GM23338 (cell line): ENCODE data around the gene ANKRD11. TPM values are rescaled to one million over a fixed set of nuclear protein-coding genes. Genes with fewer than 3 reads are reported as not detected.

Experiments used
- ATAC-seq: fragments of 200-7000 bp; cut with Tn5 transposase; 3 replicates; pipeline ENCODE4 v1.9.1; 2020
- DNase-seq: peaks from one replicate; pipeline ENCODE4 v3.0.0-alpha.2; 2015; ENCODE audit warnings: low spot score
- H2AFZ ChIP-seq: fragments of 200-600 bp; sonication (generic); 2 replicates; pipeline ENCODE4 v1.8.0; 2016; ENCODE audit warnings: antibody characterized with exemption, mild to moderate bottlenecking, moderate library complexity
- H3F3A ChIP-seq: fragments of 200-600 bp; sonication (generic); replicated peaks from 2 replicates; pipeline ENCODE4 v1.8.0; 2017; ENCODE audit warnings: antibody characterized with exemption, mixed run types, low read depth
- H3K27ac ChIP-seq: fragments of 200-600 bp; sonication (generic); 2 replicates; pipeline ENCODE4 v1.6.1; 2016; ENCODE audit warnings: low read depth
- H3K27me3 ChIP-seq: fragments of 200-600 bp; sonication (generic); 2 replicates; pipeline ENCODE4 v1.8.0; 2016; ENCODE audit warnings: mild to moderate bottlenecking, mixed run types, moderate library complexity; ENCODE audit not compliant: insufficient read depth
- H3K36me3 ChIP-seq: fragments of 200-600 bp; sonication (generic); 2 replicates; pipeline ENCODE4 v1.8.0; 2016; ENCODE audit warnings: mild to moderate bottlenecking; ENCODE audit not compliant: insufficient read depth
- H3K4me1 ChIP-seq: fragments of 200-600 bp; sonication (generic); 2 replicates; pipeline ENCODE4 v1.8.0; 2016; ENCODE audit warnings: mild to moderate bottlenecking, moderate library complexity; ENCODE audit not compliant: insufficient read depth
- H3K4me2 ChIP-seq: fragments of 200-600 bp; sonication (generic); 2 replicates; pipeline ENCODE4 v1.7.1; 2017; ENCODE audit warnings: mixed run types
- H3K4me3 ChIP-seq: fragments of 200-600 bp; sonication (generic); 2 replicates; pipeline ENCODE4 v1.6.1; 2016; ENCODE audit warnings: mixed run types
- H3K79me2 ChIP-seq: fragments of 200-600 bp; sonication (generic); replicated peaks from 2 replicates; pipeline ENCODE4 v1.8.0; 2017; ENCODE audit warnings: mild to moderate bottlenecking; ENCODE audit not compliant: insufficient read depth
- H3K9me2 ChIP-seq: fragments of 200-600 bp; sonication (generic); 2 replicates; pipeline ENCODE4 v1.8.0; 2017; ENCODE audit not compliant: insufficient read depth
- H4K20me1 ChIP-seq: fragments of 200-600 bp; sonication (generic); replicated peaks from 2 replicates; pipeline ENCODE4 v1.8.0; 2017; ENCODE audit warnings: mild to moderate bottlenecking; ENCODE audit not compliant: insufficient read depth
- H3K27ac Mint-ChIP-seq: 2 replicates; pipeline ENCODE4 v1.8.0; 2020; ENCODE audit warnings: inconsistent platforms, mild to moderate bottlenecking, moderate library complexity, mixed read lengths
- H3K27me3 Mint-ChIP-seq: 3 replicates; pipeline ENCODE4 v1.8.0; 2022; ENCODE audit warnings: low read depth, mild to moderate bottlenecking, moderate library complexity, mixed read lengths, inconsistent platforms; ENCODE audit not compliant: insufficient read depth, poor library complexity
- H3K36me3 Mint-ChIP-seq: 3 replicates; pipeline ENCODE4 v1.8.0; 2021; ENCODE audit warnings: low read depth, mild to moderate bottlenecking, inconsistent platforms, moderate library complexity, mixed read lengths
- H3K4me1 Mint-ChIP-seq: 3 replicates; pipeline ENCODE4 v1.8.0; 2020; ENCODE audit warnings: mild to moderate bottlenecking, inconsistent platforms, mixed read lengths
- H3K4me3 Mint-ChIP-seq: 3 replicates; pipeline ENCODE4 v1.8.0; 2021; ENCODE audit warnings: moderate library complexity, mild to moderate bottlenecking, inconsistent platforms, mixed read lengths
- H3K9me3 Mint-ChIP-seq: 3 replicates; pipeline ENCODE4 v1.8.0; 2020; ENCODE audit warnings: moderate library complexity, mild to moderate bottlenecking, inconsistent platforms, mixed read lengths
- CREB1 ChIP-seq: fragments of 250-450 bp; sonication (Bioruptor Pico); IDR thresholded peaks from 2 replicates; pipeline ENCODE4 v1.5.0; 2020; ENCODE audit warnings: low read depth, mild to moderate bottlenecking, moderate library complexity
- EZH2 ChIP-seq: fragments of 200-600 bp; sonication (generic); IDR thresholded peaks from one replicate; pipeline ENCODE4 v1.8.0; 2017; ENCODE audit warnings: antibody characterized with exemption, mild to moderate bottlenecking, low read depth; ENCODE audit not compliant: unreplicated experiment
- EZH2phosphoT487 ChIP-seq: fragments of 200-600 bp; sonication (generic); IDR thresholded peaks from one replicate; pipeline ENCODE4 v1.8.1; 2018; ENCODE audit warnings: antibody characterized with exemption; ENCODE audit not compliant: unreplicated experiment
- JUNB ChIP-seq: IDR thresholded peaks from one replicate; pipeline ENCODE4 v1.6.1; 2016; ENCODE audit warnings: antibody characterized with exemption; ENCODE audit not compliant: unreplicated experiment
- NANOG ChIP-seq: IDR thresholded peaks from 2 replicates; pipeline ENCODE4 v1.6.1; 2016; ENCODE audit warnings: antibody characterized with exemption, borderline replicate concordance
- POLR2AphosphoS5 ChIP-seq: IDR thresholded peaks from 2 replicates; pipeline ENCODE4 v1.6.1; 2016; ENCODE audit warnings: antibody characterized with exemption, low read depth
- REST ChIP-seq: IDR thresholded peaks from one replicate; pipeline ENCODE4 v1.6.1; 2018; ENCODE audit warnings: antibody characterized with exemption; ENCODE audit not compliant: unreplicated experiment
- ZNF114 ChIP-seq: fragments of 250-450 bp; sonication (Bioruptor Pico); IDR thresholded peaks from 2 replicates; pipeline ENCODE4 v1.5.0; 2020; ENCODE audit warnings: mild to moderate bottlenecking, moderate library complexity
- ZNF462 ChIP-seq: fragments of 250-450 bp; sonication (Bioruptor Pico); IDR thresholded peaks from 2 replicates; pipeline ENCODE4 v1.5.0; 2020; ENCODE audit warnings: mild to moderate bottlenecking, moderate library complexity
- polyA plus RNA-seq: library from polyadenylated mRNA; unstranded; fragments of >200 nt; fragmentation: Nextera tagmentation; extraction: Ambion mirVana; gene quantifications from 2 replicates; pipeline ENCODE4 v1.2.1, GENCODE V29; 2016
- total RNA-seq: library from RNA; depleted of rRNA; stranded (reverse); fragments of >200 nt; shearing (Covaris generic); gene quantifications from 2 replicates; pipeline ENCODE4 v1.2.3, GENCODE V29; 2014
- TF ChIP-seq, protein P1 (sequence below): IDR thresholded peaks from 2 replicates; pipeline ENCODE4 v1.6.1; 2016; ENCODE audit warnings: antibody characterized with exemption

The ANKRD11 gene
- total and polyA plus RNA-seq, 2 experiments from 2014 or later: 130 to 159 TPM

DNA sequence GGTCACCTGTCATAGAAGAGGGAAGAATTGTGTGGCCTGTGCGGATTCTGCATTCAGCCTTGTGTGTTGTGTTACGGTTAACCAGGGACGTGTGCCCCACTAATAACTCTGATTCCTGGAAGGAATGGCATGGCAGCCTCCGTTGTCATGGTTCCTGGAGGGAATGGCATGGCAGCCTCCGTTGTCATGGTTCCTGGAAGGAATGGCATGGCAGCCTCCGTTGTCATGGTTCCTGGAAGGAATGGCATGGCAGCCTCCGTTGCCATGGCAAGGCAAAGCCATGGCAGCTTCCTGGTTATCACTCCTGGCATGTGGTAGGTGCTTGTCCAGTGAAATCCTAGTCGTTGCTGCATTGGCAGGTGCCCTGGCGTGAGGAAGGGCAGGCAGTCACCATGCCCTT is 26.8 kb upstream of the ANKRD11 start (continued):
- TF ChIP-seq REST (no peak), JUNB (no peak)

- Histone ChIP-seq H3K4me2 (no peak overlapping the region), H3K4me3 (no peak overlapping the region), H3K9me2 (no peaks in the 10 kb centered on the region), H3K27me3 (no peaks in the 10 kb centered on the region), H2AFZ (no peak overlapping the region), H3F3A (0 out of 2 replicates have a peak, but pooled peaks cover 6% of the 10 kb centered on the region), H3K4me1 (peaks cover 6% of the 10 kb centered on the region; the same call in 1 of the 2 replicates), H3K36me3 (peaks cover 41% of the 10 kb centered on the region), H3K27ac (no peak overlapping the region), H3K79me2 (peaks cover 54% of the 10 kb centered on the region), H4K20me1 (peaks cover 14% of the 10 kb centered on the region)
- Mint-ChIP-seq H3K4me3 (no peak overlapping the region), H3K27ac (no peak overlapping the region), H3K36me3 (peaks cover 57% of the 10 kb centered on the region), H3K9me3 (no peaks in the 10 kb centered on the region), H3K4me1 (no peaks in the 10 kb centered on the region), H3K27me3 (no peaks in the 10 kb centered on the region)
- TF ChIP-seq CREB1 (CRISPR knock-in tag): no peak
- no peak for TF ChIP-seq ZNF462
- no peak for TF ChIP-seq POLR2AphosphoS5
- TF ChIP-seq EZH2: no peak
- no peak for TF ChIP-seq REST
- TF ChIP-seq, protein P1, sequence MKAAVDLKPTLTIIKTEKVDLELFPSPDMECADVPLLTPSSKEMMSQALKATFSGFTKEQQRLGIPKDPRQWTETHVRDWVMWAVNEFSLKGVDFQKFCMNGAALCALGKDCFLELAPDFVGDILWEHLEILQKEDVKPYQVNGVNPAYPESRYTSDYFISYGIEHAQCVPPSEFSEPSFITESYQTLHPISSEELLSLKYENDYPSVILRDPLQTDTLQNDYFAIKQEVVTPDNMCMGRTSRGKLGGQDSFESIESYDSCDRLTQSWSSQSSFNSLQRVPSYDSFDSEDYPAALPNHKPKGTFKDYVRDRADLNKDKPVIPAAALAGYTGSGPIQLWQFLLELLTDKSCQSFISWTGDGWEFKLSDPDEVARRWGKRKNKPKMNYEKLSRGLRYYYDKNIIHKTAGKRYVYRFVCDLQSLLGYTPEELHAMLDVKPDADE: no peak
- no peak for TF ChIP-seq NANOG
- TF ChIP-seq ZNF114 (CRISPR knock-in tag): no peak
- no peak for TF ChIP-seq EZH2phosphoT487
- no peak for ATAC-seq
- DNase-seq: no peak
Measured at GRCh38 chr16:89512453-89512852, 22.1 kb upstream of the ANKRD11 start.
